ENCODE results near the gene RUVBL2. TPM values are rescaled to one million over a fixed set of nuclear protein-coding genes. Genes with fewer than 3 reads are reported as not detected.

RUVBL2 gene
- total and polyA plus RNA-seq, 2 donors (not counting 3 experiments of a cell fraction or from before 2014, with no cell fraction given) = 115 to 185 TPM

- Histone ChIP-seq H3K27ac (ENCODE audit: insufficient read depth, low read depth, low read length) (no peak overlapping the region), H3K9me3 (replicated peaks; ENCODE audit: control insufficient read depth, insufficient read depth, low read length) (no peaks in the 10 kb centered on the region), H3K36me3 (ENCODE audit: control insufficient read depth in 2 of 2, extremely low read depth in 1 of 2, insufficient read depth in 2 of 2, low read length in 2 of 2) (peaks cover 5 to 18% of the 10 kb centered on the region in 2 experiments), H3K9ac (replicated peaks; ENCODE audit: extremely low read depth, insufficient read depth, low read length) (no peak overlapping the region), H3K79me2 (ENCODE audit: control insufficient read depth, insufficient read depth, low read length) (peaks cover 16% of the 10 kb centered on the region), H3K4me1 (ENCODE audit: control insufficient read depth, extremely low read depth, insufficient read depth, low read length) (peaks cover 3% of the 10 kb centered on the region), H3K4me3 (replicated peaks in 1 of 3; ENCODE audit: insufficient read depth in 1 of 3, low read depth in 1 of 3, low read length in 3 of 3) (no peak overlapping the region), H3K9me1 (replicated peaks; ENCODE audit: control insufficient read depth, extremely low read depth, insufficient read depth, low read length) (no peaks in the 10 kb centered on the region), H4K20me1 (replicated peaks; ENCODE audit: control insufficient read depth, extremely low read depth, insufficient read depth, low read length) (peaks cover 3% of the 10 kb centered on the region), H3K27me3 (ENCODE audit: control insufficient read depth in 2 of 2, insufficient read depth in 2 of 2, low read length in 2 of 2) (no peaks in the 10 kb centered on the region), H3K4me2 (ENCODE audit: insufficient read depth, low read length) (no peak overlapping the region), H2AFZ (ENCODE audit: low read depth, low read length) (no peak overlapping the region)
- no peak for DNase-seq (ENCODE audit: low read depth, low spot score)
- dilution Hi-C loops (cut with MboI; ENCODE audit: extremely low pct_ligation_motif_present, low sequenced_read_pairs) = no loop called here
- ChIA-PET CTCF (interaction anchor here (0.8 to 3.8 kb wide), 19 partner anchors 10 to 324 kb away, joined by 3 to 133 read pairs (median 15); partner anchors contain the start of genes CA11, DHDH, GYS1 and HSD17B14), POLR2A (interaction anchor here (1.5 to 1.6 kb wide), 2 partner anchors 96 to 98 kb away, joined by 6 read pairs; partner anchors contain the start of gene PPP1R15A)
- intact Hi-C loops (cut with micrococcal nuclease) = loop anchor here (5.0 kb wide), 1 partner anchor 332 kb away; the partner anchor contains the start of gene DBP
- FAIRE-seq = no peak
- BruUV-seq (replicated peaks) = no TSS peak
- TF ChIP-seq FOS (IDR thresholded peaks at IDR 0.05; ENCODE audit: borderline replicate concordance, insufficient read depth, low read length) = no peak
- no peak for TF ChIP-seq MYC (IDR thresholded peaks at IDR 0.05; ENCODE audit: low read depth, low read length)
- no peak for TF ChIP-seq POLR2AphosphoS5 (IDR thresholded peaks at IDR 0.05; ENCODE audit: insufficient read depth, low read depth, low read length)
- TF ChIP-seq, protein P1, sequence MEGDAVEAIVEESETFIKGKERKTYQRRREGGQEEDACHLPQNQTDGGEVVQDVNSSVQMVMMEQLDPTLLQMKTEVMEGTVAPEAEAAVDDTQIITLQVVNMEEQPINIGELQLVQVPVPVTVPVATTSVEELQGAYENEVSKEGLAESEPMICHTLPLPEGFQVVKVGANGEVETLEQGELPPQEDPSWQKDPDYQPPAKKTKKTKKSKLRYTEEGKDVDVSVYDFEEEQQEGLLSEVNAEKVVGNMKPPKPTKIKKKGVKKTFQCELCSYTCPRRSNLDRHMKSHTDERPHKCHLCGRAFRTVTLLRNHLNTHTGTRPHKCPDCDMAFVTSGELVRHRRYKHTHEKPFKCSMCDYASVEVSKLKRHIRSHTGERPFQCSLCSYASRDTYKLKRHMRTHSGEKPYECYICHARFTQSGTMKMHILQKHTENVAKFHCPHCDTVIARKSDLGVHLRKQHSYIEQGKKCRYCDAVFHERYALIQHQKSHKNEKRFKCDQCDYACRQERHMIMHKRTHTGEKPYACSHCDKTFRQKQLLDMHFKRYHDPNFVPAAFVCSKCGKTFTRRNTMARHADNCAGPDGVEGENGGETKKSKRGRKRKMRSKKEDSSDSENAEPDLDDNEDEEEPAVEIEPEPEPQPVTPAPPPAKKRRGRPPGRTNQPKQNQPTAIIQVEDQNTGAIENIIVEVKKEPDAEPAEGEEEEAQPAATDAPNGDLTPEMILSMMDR (IDR thresholded peaks at IDR 0.05; ENCODE audit: extremely low read depth in 1 of 2, insufficient read depth in 1 of 2, low read depth in 1 of 2, low read length in 2 of 2) = no peak
- TF ChIP-seq MAX (IDR thresholded peaks at IDR 0.05; ENCODE audit: insufficient read depth, insufficient read length) = no peak
- no peak for TF ChIP-seq EZH2 (IDR thresholded peaks at IDR 0.05; ENCODE audit: borderline replicate concordance, low read depth, low read length, severe bottlenecking)
Observed at GRCh38 chr19:48969276-48970138, 24.2 kb upstream of the RUVBL2 start.
